CD4-positive, alpha-beta T cell treated with Interferon gamma for 1 hour (primary cell): Measurements from ENCODE around the gene KRT6B.
"Not testable (repeated sequence)": the region's sequence is repeated elsewhere in the genome, so short reads cannot be mapped to it uniquely, and the experiment has no call there.

ENCODE experiments used
- DNase-seq: peaks from one replicate; pipeline ENCODE4 v3.0.0-alpha.2; 2020

KRT6B gene

GRCh38 chr12:52452101-52452500, at the start of gene KRT6B:
KRT6B (minus strand) TSS chr12:52452146; CDS start chr12:52452078, 68 bp downstream.
- no peak for DNase-seq

- DNase-seq = no peak
Observed at GRCh38 chr12:52501490-52501889, 49.5 kb upstream of the KRT6B start.

- DNase-seq = not testable (repeated sequence)
Observed at GRCh38 chr12:52500574-52500973, 48.6 kb upstream of the KRT6B start.

GRCh38 chr12:52499806-52500560, 48.0 kb upstream of the KRT6B start:
- DNase-seq = no peak

DNA sequence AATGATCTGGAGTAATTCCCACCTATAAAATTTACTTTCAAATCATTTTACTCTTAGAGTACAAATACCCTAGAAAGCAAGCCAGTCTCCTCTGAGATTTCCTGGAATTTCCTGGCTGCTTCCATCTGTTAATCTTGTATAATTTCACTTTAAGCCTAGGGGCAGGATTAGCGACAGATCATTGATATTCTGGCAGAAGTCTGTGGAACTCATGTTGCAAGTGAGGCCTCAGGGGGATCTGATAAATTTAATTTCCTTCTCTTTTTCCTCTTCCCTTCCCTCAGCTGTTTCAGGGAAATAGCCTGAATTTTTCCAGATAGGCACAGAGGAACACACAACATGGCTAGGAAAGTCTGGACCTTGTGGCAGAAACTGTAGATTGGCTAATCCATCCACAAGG, 47.0 kb upstream of the KRT6B start:
- no peak for DNase-seq

GRCh38 chr12:52497975-52498374, 46.0 kb upstream of the KRT6B start:
- DNase-seq = no peak

DNA sequence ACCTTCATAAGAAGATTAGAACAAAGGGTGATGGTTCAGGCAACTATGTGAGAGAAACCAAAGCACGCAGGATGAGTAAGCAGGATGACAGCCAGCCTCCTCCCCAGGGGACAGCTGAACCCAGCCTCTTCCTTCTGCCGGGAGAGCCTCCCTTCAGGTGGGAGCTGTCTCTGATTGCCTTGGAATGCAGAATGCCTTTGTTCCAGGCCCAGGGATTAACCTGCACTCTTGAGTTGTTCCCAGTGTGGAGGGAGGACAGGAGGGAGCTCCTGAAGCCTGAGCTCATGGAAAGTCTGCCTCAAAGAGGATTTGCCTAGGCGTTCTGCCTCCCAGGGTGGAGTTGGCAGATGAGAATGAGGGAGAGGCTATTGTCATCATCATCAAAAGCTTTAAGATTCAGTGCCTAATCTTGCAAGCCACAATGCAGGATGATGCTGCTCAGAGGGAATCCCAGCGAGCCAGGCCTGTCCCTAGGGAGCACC, 44.7 kb upstream of the KRT6B start:
- DNase-seq = no peak

DNA sequence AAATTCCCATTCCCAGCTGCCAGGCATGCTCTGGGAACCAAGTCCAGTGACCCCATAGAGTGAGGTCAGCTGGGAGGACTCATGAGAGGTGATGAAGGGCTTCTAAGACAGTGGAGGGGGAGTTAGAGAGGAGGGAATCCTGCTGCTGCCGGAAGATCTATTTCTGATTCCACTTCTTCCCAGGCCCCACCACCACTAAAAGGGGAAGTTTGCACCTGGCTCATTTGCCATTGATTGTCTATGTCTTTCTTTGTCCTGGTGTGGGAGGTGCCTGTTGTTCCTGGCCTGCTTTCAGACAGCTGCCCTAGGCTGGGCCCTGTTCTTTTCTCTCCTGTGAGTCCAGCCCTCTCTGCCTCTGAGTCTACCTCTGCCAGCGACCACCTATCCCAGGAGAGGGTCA, 44.1 kb upstream of the KRT6B start:
- DNase-seq = no peak

GRCh38 chr12:52495389-52495788, 43.4 kb upstream of the KRT6B start:
- DNase-seq = no peak

DNA sequence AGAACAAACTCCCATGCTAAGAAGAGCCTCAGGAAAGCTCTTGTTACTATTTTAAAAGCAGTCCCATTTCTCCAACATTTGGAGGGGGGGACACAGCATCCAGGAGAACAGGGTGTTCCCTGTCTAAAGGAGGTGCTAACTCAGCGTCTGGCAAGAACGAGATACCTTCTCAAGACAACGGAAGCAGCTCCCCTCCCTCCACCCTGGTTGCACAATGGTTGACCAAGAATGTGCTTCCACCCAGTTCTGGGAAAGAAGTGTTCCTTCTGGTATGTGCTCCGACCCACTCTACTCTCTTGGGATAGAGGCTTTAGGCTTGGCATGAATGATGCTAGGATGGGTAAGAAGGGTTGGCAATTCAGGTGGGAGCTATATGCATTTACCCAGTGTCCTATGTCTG, 42.6 kb upstream of the KRT6B start:
- DNase-seq = no peak

- no peak for DNase-seq
Observed at GRCh38 chr12:52494100-52494499, 42.2 kb upstream of the KRT6B start.

GRCh38 chr12:52493172-52493571, 41.2 kb upstream of the KRT6B start, which contains the start of gene KRT6A:
KRT6A (minus strand) TSS chr12:52493257; CDS start chr12:52493188, 69 bp downstream.
- DNase-seq = no peak

DNA sequence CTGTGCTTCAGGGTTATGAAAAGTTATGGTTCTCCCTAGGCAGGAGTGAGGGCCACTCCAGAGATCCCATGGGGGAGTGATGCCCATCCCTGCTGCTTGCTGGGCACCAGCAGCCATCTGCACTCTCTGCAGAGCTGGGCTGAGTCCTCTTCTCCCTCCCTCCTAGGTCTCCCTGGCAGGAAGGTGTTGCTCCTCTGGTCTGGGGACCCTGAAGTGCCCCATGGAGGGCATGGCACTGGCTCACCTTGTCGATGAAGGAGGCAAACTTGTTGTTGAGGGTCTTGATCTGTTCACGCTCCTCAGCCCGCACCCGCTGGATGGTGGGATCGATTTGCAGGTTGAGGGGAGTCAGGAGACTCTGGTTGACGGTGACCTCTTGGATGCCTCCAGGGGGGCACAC, 40.5 kb upstream of the KRT6B start:
- not testable (repeated sequence) for DNase-seq

DNA sequence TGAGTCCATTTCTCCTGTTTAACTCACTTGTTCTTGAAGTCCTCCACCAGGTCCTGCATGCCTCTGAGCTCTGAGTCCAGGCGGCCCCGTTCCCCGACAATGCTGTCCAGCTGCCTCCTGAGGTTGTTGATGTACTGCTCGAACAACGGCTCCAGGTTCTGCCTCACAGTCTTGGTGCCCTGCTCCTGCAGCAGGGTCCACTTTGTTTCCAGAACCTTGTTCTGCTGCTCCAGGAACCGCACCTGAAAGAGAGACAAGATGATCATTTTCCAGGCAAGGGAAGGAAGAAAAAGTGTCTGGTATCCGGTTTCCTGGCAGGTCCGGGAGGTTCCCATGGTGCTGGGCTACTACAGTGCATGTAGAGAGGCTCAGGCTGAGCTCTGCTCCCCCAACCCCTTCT, 39.5 kb upstream of the KRT6B start:
- not testable (repeated sequence) for DNase-seq

DNA sequence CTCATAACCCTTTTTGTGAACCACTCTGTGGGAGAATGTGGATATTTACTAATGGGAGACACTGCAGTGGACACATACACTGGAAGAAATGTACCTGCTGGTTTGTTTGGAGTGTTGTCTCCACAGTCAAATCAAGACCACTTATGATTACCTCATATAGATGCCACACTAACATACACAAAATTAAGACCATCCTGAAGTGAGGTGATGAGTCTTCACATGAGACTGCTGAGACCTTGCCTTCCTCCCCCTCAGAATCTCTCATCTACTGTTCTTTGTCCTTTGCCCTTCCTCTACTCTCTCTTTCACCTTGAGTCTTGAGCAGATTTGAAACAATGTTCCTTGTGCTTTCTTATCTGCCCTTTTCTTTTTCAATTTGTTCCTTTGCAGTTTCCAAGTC, 36.8 kb upstream of the KRT6B start:
- DNase-seq = no peak

DNA sequence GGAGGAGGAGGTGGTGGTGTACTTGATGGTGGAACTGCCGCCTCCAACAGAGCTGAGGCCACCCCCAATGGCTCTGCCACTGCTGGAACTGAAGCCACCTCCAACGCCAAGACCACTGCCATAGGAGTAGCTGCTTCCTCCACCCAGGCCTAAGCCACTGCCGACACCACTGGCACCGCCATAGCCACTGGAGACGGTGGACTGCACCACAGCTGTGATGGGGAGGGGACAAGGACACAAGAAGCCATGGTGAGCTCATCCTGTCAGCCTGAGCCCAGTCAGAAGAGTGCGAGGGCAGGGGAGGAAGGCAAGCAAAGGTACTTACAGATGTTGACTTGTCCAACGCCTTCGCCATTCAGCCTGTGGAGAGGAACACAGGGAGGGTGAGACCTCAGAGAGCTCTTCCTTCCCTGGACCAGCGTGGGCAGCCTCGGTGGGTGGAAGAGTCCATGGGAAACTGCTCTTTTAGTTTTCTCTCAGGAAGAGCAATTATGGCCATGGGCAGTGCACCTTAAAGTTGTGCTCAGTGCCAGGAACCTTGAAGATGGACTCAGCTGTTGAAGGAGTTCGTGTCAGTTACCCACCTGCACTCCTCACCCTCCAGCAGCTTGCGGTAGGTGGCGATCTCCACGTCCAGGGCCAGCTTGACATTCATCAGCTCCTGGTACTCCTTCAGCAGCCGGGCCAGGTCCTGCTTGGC, 35.9 kb upstream of the KRT6B start:
- not testable (repeated sequence) for DNase-seq

DNA sequence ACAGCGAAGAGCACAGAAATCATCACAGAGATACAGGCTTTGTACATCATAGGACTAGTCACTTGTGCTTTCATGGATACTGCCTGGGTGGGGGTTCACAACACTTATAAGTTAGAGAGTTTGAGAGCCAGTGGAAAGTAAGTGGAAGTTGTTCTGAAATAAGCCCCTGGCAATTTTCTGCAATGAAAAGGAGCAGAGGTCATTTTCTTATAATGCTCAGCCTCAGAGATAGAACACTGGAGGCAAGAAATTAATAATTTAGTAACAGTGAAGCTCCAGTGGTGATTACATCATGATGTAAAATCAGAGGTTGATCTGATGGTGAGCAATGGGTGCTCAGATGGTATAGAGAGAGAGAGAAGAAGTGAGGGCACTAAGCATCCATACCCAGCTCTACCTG, 35.3 kb upstream of the KRT6B start:
- no peak for DNase-seq

- no peak for DNase-seq
Observed at GRCh38 chr12:52486166-52487105, 34.5 kb upstream of the KRT6B start.

- no peak for DNase-seq
Observed at GRCh38 chr12:52480073-52480472, 28.1 kb upstream of the KRT6B start.

- no peak for DNase-seq
Observed at GRCh38 chr12:52477651-52478050, 25.7 kb upstream of the KRT6B start.

- no peak for DNase-seq
Observed at GRCh38 chr12:52474212-52474611, 22.3 kb upstream of the KRT6B start.

DNA sequence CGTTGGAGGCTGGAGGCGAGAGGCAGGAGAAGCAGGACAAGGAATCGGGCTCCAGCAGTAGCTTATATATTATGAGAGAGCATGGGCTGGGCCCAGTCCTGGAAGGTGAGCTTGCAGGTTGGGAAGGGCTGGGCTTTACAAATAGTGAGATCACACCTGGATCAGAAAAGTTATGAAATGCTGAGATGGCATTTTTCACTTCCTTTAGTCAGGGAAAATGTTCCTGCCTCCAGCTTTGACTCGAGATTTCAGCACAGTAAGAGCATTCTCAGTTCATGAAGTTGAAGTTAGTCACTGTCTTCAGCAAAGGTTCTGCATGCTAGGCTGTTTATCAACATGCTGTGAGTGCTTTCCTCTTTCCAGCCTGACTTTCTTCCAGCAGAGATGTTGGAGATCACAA, 21.8 kb upstream of the KRT6B start, which contains the start of gene KRT6C:
TSS of gene KRT6C (minus strand) at position 38 of the 400 bp plus-strand sequence. CDS start 68 bp downstream, outside the sequence.
- DNase-seq = no peak

DNA sequence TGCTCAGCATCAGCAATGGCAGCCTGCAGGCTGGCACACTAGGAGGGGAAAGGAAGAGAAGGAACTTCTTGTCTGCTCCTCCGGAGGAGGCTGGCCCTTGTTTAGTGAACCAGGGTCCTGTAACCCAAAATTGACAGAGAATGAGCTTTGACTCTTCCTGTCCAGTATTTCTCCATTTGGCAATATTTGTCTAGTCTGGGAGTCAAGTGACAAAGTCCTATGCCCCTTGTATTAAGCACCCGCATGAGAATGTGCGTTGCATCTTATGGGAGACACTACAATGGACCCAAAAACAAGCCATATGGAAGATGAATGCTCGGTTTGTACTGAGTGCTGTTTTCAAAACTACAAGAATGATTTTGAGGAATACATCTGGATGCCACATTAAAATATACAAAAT, 17.9 kb upstream of the KRT6B start:
- no peak for DNase-seq
